PC-9 (cell line): ENCODE results near the gene TAL1. TPM values are rescaled to one million over a fixed set of nuclear protein-coding genes. Genes with fewer than 3 reads are reported as not detected.

Experiments used
- BruUV-seq: library from RNA; stranded (reverse); fragments of 400-500 nt; replicated peaks from 2 replicates; lab custom pipeline; 2021; lab: Mats Ljungman, UMichigan
- CTCF ChIA-PET: fragments of 300-600 bp; sonication (Branson Sonifier 250); formaldehyde crosslinking; loops from one replicate; lab custom pipeline; 2022; ENCODE audit warnings: antibody characterized with exemption; lab: Charles Lee
- POLR2A ChIA-PET: fragments of 300-600 bp; sonication (Branson Sonifier 250); formaldehyde crosslinking; loops from one replicate; lab custom pipeline; 2022; ENCODE audit warnings: antibody characterized with exemption; ENCODE audit not compliant: unreplicated experiment; lab: Charles Lee
- DNase-seq, 2 experiments: peaks; one replicate each; pipeline versions ENCODE4 v3.0.0 to v3.0.0-alpha.2; 2015 to 2022; ENCODE audit warnings: mixed read lengths in 1 of 2
- H2AFZ ChIP-seq: fragments of 200-600 bp; sonication (generic); 2 replicates; pipeline ENCODE4 v1.8.1; 2017; ENCODE audit warnings: antibody characterized with exemption
- H3F3A ChIP-seq: fragments of 200-600 bp; sonication (generic); 2 replicates; pipeline ENCODE4 v1.8.1; 2017; ENCODE audit warnings: antibody characterized with exemption, mild to moderate bottlenecking, low read depth; ENCODE audit not compliant: insufficient read depth
- H3K27ac ChIP-seq: fragments of 200-600 bp; sonication (generic); 2 replicates; pipeline ENCODE4 v1.6.1; 2016; ENCODE audit warnings: mixed run types
- H3K27me3 ChIP-seq: fragments of 200-600 bp; sonication (generic); 2 replicates; pipeline ENCODE4 v1.6.1; 2016; ENCODE audit warnings: low read depth, mixed run types; ENCODE audit not compliant: insufficient read depth
- H3K36me3 ChIP-seq: fragments of 200-600 bp; sonication (generic); 2 replicates; pipeline ENCODE4 v1.6.1; 2016; ENCODE audit warnings: low read depth, mixed run types
- H3K4me1 ChIP-seq: fragments of 200-600 bp; sonication (generic); replicated peaks from 2 replicates; pipeline ENCODE4 v1.6.1; 2016; ENCODE audit warnings: mixed run types; ENCODE audit not compliant: insufficient read depth
- H3K4me2 ChIP-seq: fragments of 200-600 bp; sonication (generic); 2 replicates; pipeline ENCODE4 v1.6.1; 2017; ENCODE audit warnings: mixed run types
- H3K4me3 ChIP-seq: fragments of 200-600 bp; sonication (generic); 2 replicates; pipeline ENCODE4 v1.6.1; 2016; ENCODE audit warnings: mixed run types
- H3K79me2 ChIP-seq: fragments of 200-600 bp; sonication (generic); 2 replicates; pipeline ENCODE4 v1.6.1; 2017; ENCODE audit warnings: low read depth, mixed run types
- H3K9me2 ChIP-seq: fragments of 200-600 bp; sonication (generic); 2 replicates; pipeline ENCODE4 v1.8.1; 2017; ENCODE audit warnings: mild to moderate bottlenecking; ENCODE audit not compliant: insufficient read depth
- H3K9me3 ChIP-seq: fragments of 200-600 bp; sonication (generic); 2 replicates; pipeline ENCODE4 v1.8.1; 2016; ENCODE audit warnings: low read depth; ENCODE audit not compliant: insufficient read depth
- H4K20me1 ChIP-seq: fragments of 200-600 bp; sonication (generic); 2 replicates; pipeline ENCODE4 v1.8.1; 2017; ENCODE audit not compliant: insufficient read depth
- EZH2 ChIP-seq: fragments of 200-600 bp; sonication (generic); IDR thresholded peaks from 2 replicates; pipeline ENCODE4 v1.8.0; 2017; ENCODE audit warnings: antibody characterized with exemption, low read depth
- intact Hi-C: fragments of 100-400 bp; cut with micrococcal nuclease; formaldehyde crosslinking; loops from one replicate; pipeline ENCODE4 v1.10.0; 2022; ENCODE audit not compliant: unreplicated experiment
- total RNA-seq: library from RNA; stranded (reverse); gene quantifications from 2 replicates; pipeline ENCODE4 v1.2.3, GENCODE V29; 2021
- TF ChIP-seq, protein P1 (sequence below): fragments of 200-600 bp; sonication (generic); conservative IDR thresholded peaks from 2 replicates; pipeline ENCODE4 v1.6.1; 2017; ENCODE audit warnings: mixed run types, antibody characterized with exemption, mild to moderate bottlenecking, moderate library complexity

Gene TAL1
- total RNA-seq, 1 experiment from 2014 or later: not detected

- H3K36me3 ChIP-seq: no peaks in the 10 kb centered on the region
- no peak for DNase-seq
- no peaks in the 10 kb centered on the region for H3K9me3 ChIP-seq
- H3F3A ChIP-seq: no peaks in the 10 kb centered on the region
- BruUV-seq: no TSS peak
- H2AFZ ChIP-seq: no peak overlapping the region
- H3K9me2 ChIP-seq: no peaks in the 10 kb centered on the region
- TF ChIP-seq EZH2: no peak
- TF ChIP-seq, protein P1, sequence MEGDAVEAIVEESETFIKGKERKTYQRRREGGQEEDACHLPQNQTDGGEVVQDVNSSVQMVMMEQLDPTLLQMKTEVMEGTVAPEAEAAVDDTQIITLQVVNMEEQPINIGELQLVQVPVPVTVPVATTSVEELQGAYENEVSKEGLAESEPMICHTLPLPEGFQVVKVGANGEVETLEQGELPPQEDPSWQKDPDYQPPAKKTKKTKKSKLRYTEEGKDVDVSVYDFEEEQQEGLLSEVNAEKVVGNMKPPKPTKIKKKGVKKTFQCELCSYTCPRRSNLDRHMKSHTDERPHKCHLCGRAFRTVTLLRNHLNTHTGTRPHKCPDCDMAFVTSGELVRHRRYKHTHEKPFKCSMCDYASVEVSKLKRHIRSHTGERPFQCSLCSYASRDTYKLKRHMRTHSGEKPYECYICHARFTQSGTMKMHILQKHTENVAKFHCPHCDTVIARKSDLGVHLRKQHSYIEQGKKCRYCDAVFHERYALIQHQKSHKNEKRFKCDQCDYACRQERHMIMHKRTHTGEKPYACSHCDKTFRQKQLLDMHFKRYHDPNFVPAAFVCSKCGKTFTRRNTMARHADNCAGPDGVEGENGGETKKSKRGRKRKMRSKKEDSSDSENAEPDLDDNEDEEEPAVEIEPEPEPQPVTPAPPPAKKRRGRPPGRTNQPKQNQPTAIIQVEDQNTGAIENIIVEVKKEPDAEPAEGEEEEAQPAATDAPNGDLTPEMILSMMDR: no peak
- H3K4me3 ChIP-seq: no peak overlapping the region
- no peaks in the 10 kb centered on the region for H3K79me2 ChIP-seq
- no peak overlapping the region for H3K4me2 ChIP-seq
- no peak overlapping the region for H3K27ac ChIP-seq
- no peaks in the 10 kb centered on the region for H3K27me3 ChIP-seq
- ChIA-PET POLR2A (no interaction called here), CTCF (interaction anchor here (2.4 to 2.5 kb wide), 2 partner anchors 13 to 71 kb away, joined by 12 to 17 read pairs; no protein-coding TSS in a partner anchor)
- intact Hi-C loops: loop anchor here (5.0 kb wide), 1 partner anchor 245 kb away; the partner anchor contains the start of gene FOXD2
- H3K4me1 ChIP-seq: no peaks in the 10 kb centered on the region
- H4K20me1 ChIP-seq: no peaks in the 10 kb centered on the region
These were observed 40.0 kb downstream of the TAL1 start for GRCh38 chr1:47191940-47192457.

GRCh38 chr1:47190857-47191256, 41.2 kb downstream of the TAL1 start:
- H3K27me3 ChIP-seq: no peaks in the 10 kb centered on the region
- CTCF ChIA-PET: interaction anchor here (0.7 to 1.3 kb wide), 2 partner anchors 12 to 93 kb away, joined by 4 to 17 read pairs; no protein-coding TSS in a partner anchor
- H4K20me1 ChIP-seq: no peaks in the 10 kb centered on the region
- intact Hi-C loops: loop anchor here (1.0 to 5.0 kb wide), 2 partner anchors 12 to 246 kb away; partner anchors contain the start of gene FOXD2
- H3K36me3 ChIP-seq: no peaks in the 10 kb centered on the region
- H3K4me1 ChIP-seq: no peaks in the 10 kb centered on the region
- no peak overlapping the region for H3K4me3 ChIP-seq
- no TSS peak for BruUV-seq
- no peak overlapping the region for H3K27ac ChIP-seq
- H3K9me2 ChIP-seq: no peaks in the 10 kb centered on the region
- H3F3A ChIP-seq: no peaks in the 10 kb centered on the region
- H3K9me3 ChIP-seq: no peaks in the 10 kb centered on the region
- no peaks in the 10 kb centered on the region for H3K79me2 ChIP-seq
- H2AFZ ChIP-seq: no peak overlapping the region
- no peak overlapping the region for H3K4me2 ChIP-seq
- POLR2A ChIA-PET: no interaction called here
- DNase-seq: no peak
- TF ChIP-seq, protein P1: no peak
- no peak for TF ChIP-seq EZH2

DNA sequence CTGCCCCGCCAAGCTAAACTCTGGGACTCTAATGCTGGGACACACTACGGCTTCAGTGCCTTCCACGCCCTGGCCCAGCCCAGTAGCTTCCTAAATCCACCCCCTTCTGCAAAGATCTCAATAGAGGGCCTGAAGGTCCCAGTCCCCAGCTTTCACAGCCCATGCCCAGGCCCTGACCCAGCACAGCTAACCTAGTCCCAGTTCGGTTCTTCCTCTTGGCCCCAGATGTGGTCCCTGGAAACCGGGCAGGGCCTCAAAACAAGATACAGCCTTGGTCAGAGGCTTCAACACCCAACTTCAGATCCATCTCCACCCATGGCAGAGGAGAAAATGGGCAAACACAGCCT, 41.5 kb downstream of the TAL1 start:
- H3K27me3 ChIP-seq: no peaks in the 10 kb centered on the region
- no peak overlapping the region for H3K4me2 ChIP-seq
- ChIA-PET POLR2A (interaction anchor here (0.5 to 1.1 kb wide), 3 partner anchors 11 to 245 kb away, joined by 3 to 7 read pairs (median 4); partner anchors contain the start of gene STIL), CTCF (interaction anchor here (0.6 to 1.3 kb wide), 5 partner anchors 11 to 537 kb away, joined by 3 to 17 read pairs (median 4); no protein-coding TSS in a partner anchor)
- H3K4me3 ChIP-seq: no peak overlapping the region
- no peaks in the 10 kb centered on the region for H3F3A ChIP-seq
- no peak overlapping the region for H3K27ac ChIP-seq
- H3K9me3 ChIP-seq: no peaks in the 10 kb centered on the region
- no peaks in the 10 kb centered on the region for H3K9me2 ChIP-seq
- H2AFZ ChIP-seq: no peak overlapping the region
- H3K4me1 ChIP-seq: no peaks in the 10 kb centered on the region
- H3K36me3 ChIP-seq: no peaks in the 10 kb centered on the region
- DNase-seq: no peak
- H3K79me2 ChIP-seq: no peaks in the 10 kb centered on the region
- no TSS peak for BruUV-seq
- intact Hi-C loops: loop anchor here (1.0 to 5.0 kb wide), 2 partner anchors 11 to 247 kb away; partner anchors contain the start of gene FOXD2
- TF ChIP-seq, protein P1: no peak
- TF ChIP-seq EZH2: no peak
- H4K20me1 ChIP-seq: no peaks in the 10 kb centered on the region
